ENCODE results near the gene DHRS4L2.
"Not testable (repeated sequence)": the region's sequence is repeated elsewhere in the genome, so short reads cannot be mapped to it uniquely, and the experiment has no call there.

GRCh38 chr14:23999640-24000039 is 10.9 kb downstream of the DHRS4L2 start:
- not testable (repeated sequence) for TF ChIP-seq CTCF (IDR thresholded peaks at IDR 0.05); POLR2A (IDR thresholded peaks at IDR 0.05); POLR2AphosphoS5 (IDR thresholded peaks at IDR 0.05; ENCODE audit: insufficient read depth in 1 of 2, low read depth in 1 of 2)
